Stimulated activated CD4-positive, alpha-beta T cell treated with anti-CD3 and anti-CD28 coated beads, Interleukin-4, amount 100 ng/mL, for 48 hours (primary cell): ENCODE data around the gene BSND.
"Not testable (repeated sequence)": the region's sequence is repeated elsewhere in the genome, so short reads cannot be mapped to it uniquely, and the experiment has no call there.

ENCODE experiments used
- DNase-seq, 2 donors: peaks; one replicate each; pipeline ENCODE4 v3.0.0-alpha.2; 2020; ENCODE audit warnings: low read depth in 2 of 2

Gene BSND

DNA sequence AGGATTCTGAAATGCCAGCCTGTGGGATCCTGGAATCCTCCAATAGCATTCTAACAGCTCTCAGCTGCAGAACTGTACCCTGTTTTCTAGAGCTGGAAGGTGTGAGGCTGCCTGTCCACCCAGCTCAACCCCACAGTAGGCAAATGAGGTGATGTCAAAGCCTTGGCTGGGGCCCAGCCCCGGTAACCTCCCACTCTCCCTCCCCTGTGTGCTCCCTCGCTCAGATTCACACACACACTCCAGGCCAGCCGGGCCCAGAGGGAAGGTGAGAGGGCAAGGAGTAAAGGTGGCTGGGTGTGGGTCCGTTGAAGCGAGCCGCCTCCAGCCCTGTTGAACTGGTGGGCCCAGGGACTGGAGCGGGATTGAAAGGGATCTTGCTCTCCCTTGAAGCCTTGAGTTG lies at the start of gene BSND:
TSS of gene BSND (plus strand) at position 257 of the 400 bp plus-strand sequence. CDS start 254 bp downstream, outside the sequence.
- no peak for DNase-seq

DNA sequence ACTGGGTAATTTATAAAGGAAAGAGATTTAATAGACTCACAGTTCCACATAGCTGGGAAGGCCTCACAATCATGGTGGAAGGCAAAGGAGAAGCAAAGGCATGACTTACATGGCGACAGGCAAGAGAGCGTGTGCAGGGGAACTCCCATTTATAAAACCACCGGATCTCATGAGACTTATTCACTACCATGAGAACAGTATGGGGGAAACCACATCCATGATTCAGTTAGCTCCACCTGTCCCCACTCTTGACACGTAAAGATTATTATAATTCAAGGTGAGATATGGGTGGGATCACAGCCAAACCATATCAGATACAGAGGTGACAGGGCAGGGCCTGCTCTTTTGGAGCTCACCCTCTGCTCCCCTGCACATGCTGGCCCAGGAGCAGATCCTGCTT lies 49.7 kb upstream of the BSND start:
- no peak for DNase-seq

DNA sequence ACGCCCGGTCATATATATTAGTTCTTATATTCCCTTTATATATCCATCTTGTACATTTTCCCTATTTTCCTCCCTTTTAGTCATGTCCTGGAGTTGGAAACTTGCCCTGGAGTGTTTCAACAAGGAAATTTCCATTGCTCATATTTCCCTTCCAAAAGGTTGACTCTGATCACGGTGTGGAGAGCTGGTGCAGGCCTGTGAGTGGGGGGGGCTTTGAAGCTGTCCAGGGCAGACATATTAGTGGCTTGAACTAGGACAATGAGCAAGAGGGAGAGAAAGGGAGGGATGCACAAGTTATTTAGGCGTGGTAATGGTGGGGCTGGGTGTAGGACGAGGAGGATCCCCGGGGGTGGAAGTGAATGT lies 48.7 kb upstream of the BSND start:
- no peak for DNase-seq

DNA sequence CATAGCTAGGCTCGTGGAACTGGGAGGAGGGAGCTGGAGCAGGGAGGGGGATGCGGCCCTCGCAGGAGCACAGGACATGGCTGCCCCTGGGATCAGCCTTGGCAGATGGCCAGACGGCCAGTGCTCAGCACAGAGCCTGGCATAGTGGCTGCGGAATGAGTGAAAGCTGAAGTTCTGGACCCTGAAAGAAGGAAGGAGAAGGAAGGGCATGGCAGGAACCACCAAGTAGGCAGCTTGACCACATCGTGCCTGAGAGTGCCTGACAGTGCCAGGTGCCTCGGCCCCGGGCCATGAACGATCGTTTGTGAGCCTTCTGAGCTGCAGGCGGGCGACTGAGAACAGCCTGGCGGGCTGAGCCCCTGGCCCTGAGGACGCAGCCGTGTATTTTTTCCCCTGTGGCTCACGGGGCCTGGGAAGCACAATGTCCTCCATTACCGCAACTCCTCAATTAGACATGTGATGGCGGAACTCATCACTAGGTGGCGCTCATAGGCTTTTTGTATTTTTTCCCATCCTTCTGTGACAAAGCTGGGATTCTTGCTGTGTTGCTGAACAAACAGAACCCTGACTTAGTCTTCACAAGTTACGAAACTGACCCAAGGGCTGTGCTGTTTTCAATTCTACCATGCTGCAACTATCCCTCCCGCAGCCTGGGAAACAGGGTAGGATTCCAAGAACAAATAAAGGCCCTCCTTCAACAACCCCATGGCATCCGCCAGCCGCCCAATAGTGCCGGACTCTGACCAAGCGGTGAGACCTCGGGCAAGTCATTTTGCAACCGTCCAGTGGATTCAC lies 48.2 kb upstream of the BSND start:
- DNase-seq, result peak; percentile 21 to 45

DNA sequence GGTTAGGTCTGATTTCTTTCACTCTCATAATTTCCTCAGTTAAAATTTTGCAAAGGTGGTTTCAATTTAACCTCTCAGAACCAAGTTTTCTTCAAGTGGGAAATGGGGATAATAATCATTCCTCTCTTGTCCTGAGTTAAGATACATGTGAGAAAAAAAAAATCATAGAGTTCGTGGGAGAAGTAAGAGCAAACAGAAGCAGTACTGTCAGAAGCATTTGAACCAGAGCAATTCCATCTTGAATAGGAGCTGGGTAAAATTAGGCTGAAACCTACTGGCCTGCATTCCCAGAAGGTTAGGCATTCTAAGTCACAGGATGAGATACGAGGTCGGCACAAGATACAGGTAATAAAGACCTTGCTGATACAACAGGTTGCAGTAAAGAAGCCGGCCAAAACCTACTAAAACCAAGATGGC lies 46.9 kb upstream of the BSND start:
- no peak for DNase-seq

DNA sequence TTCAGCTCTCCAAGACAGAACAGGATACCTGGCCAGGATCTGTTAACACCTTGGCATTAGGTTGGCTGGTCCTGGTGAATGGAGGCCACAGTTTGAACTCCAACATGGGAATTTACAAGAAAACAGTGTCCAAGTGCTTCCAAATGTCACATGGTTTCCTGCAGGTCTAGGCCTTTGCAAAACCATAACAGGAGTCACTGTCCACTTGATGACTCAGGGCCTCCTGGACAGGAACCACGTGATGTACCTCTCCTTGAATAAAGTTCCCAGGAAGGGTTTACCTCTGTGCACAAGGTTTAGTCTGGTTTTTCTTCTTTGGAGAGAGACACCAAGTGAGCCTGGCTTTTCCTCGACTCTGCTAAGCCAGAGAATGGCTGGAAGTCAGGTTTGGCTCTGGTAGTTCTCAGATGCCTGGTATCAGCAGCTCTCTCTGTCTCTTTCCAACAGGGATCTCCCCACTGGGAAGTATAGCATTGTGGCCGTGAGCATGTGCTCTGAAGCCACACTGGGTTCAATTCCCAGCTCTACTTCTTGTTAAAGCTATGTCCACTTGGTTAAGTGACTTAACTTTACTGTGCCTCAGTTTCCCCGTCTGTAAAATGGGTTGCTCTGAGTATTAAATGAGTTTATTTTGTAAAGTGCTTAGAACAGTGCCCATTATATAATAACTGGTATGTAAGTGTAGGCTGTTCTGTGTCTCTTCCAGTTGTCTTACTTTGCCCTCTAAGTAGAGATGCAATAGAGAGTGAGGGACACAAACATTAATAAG lies 45.6 kb upstream of the BSND start:
- no peak for DNase-seq

DNA sequence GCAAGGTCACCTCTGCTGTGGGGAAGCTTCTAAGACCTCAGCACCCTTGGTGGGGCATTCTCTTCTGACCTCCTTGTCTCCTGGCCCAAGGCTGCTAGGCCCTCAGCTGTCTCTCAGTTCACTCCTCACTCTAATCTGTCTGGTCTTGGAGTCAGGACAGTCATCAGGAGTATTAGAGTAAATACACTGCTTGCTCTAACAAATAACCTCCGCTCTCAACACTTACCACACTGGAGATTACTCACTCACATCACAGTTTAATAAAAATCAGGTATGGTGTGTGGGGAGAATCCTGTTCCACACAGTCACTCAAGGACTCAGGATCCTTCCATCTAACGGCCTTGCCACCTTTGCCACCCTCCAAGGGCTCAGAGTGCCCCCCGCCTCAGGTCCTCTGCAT lies 44.9 kb upstream of the BSND start:
- no peak for DNase-seq

DNA sequence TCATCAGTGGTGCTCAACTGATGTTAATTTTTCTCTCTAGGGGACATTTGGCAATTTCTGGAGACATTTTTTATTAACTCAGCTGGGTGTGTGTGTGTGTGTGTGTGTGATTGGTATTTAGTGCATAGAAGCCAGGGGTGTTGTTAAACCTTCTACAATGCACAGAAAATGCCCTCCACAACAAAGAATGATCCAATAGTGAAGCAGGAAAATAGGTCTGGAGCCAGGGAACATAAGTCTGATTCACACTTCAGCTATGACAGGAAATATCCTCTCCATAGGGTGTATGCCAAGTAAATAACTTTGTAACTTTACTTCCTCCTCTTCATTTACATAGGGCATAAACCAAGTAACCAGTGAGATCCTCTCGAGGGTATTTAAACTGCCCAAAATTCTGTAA lies 43.4 kb upstream of the BSND start:
- no peak for DNase-seq

DNA sequence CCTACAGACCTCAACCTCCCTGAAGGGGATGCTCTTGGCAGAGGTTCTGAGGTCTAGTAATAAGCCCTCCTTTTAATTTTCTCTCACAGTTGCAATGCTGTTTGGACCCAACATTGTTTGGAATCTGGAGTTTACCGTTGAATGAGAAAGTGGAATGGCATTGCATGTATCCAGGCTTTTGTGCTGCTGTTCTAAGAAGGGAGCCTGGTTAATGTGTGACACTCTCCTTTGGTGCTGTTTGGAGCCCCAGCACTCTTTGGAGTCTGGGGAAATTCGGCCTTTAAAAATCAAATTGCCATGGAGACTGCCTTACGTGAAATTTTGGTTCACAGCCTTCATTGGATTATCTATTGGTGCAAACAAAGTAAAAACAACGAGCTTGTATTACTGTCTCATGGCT lies 42.0 kb upstream of the BSND start:
- no peak for DNase-seq

DNA sequence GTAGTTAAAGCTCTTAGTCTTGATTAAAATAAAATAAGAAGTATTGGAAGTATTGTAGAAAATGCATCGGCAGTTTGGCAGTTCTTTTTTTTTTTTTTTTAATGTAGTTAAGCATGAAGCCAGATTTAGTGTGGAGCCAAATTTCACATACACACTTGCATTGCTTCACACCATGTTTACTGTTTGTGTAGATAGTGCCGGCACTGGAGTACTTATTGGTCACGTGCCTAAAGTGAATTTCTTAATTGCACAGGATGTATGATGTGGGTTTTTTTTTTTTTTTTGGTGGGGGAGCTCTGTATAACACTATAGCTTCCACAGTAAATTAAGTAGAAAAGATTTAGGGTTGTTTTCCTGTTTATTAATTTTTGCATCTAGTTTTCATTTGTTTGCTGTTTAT lies 39.5 kb upstream of the BSND start:
- DNase-seq, result no peak

DNA sequence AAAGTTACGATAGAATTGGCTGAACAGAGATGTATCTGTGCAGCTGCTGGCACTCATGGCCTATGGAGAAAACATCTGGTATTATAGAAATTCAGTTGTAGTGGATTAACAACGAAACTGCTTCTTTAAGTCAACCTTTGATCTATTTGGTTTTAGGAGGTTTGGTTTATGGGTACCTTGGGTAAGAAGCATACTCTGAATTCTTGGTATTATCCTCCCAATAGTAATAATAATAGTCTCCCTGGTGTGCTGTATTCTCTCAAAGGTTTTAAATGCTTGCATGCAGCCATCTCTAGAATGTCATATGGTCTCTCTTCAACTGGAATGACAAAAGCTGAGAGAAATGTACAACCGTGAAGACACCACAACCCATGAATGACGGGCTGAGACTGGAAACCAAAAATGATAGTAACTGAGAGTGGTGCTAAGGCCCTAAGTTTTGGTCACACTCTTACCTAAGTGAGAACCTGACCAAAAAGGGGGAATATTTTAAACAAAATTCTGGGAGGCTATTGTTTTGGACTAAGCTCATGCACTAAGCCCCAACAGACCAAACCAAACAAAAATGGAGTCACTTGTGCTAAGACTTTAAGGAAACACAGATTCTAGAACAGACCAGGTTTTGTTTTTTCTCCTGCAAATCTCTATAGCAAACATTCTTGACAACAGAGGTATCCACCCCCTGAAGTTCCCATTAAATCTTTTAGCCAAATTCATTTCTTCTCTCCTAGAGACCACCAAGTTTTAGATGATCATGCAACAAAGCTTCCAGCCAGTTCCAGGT lies 35.9 kb upstream of the BSND start:
- no peak for DNase-seq

DNA sequence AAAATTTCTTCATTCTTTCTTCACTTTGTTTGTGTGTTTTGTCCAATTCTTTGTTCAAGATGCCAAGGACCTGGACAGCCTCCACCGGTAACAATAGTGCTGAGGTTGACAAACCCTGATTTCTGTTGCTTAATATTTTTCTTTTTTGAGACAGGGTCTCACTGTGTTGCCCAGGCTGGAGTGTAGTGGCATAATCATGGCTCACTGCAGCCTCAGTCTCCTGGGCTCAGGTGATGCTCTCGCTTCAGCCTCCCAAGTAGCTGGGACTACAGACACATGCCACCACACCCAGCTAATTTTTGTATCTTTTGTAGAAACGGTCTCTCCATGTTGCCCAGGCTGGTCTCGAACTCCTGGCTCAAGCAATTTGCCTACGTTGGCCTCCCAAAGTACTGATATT lies 34.9 kb upstream of the BSND start:
- DNase-seq, result not testable (repeated sequence)

DNA sequence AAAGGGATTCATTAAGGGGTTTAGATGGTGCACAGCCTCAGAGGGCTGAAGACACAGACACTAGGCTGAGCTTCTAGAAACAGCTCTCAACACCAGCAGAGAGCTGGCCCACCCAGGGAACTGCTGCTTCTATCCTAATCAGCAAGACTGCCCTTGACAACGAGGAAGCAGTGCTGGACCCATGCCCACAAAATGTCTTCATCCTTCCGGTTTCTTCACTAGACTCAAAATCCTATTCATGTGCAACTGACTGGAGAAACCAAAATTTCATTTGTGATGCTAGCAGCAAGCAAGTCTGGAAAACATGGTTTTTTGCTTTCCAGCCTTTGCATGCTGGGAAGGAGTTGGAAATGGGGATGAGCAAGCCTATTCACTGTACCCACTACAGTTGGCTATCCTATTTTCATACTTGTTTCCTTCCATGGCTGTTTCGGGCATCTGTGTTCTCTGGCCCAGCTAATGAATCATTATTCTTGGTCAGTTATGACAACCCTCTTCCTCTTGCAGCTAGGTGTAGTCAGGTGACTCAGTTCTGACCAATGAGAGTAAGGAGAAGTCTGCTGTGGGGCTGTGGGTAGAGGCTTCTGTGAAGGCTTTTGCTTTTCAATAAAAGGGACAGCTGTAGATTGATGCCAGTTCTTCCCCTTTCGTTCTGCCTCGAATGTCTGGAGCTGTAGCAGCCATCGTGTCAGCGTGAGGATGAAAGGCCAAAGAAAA lies 33.0 kb upstream of the BSND start:
- DNase-seq, result no peak

DNA sequence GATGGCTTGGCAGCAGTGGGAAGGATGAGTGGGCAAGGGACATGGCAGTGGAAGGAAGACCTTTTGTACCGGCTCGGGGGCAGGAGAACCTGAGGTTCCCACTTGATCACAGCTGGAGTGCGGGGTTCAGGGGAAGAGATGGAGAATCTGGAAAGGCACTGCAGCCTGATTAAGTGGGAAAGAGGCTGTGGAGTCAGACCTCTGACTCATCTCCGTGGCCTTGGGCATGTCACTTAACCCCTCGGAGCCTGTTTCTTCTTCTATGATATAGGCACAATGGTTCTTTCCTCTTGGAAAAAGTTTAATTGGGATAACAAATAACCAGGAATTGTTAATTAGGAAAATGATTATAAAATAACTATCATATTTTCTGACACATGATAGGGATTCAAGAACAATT lies 31.4 kb upstream of the BSND start:
- no peak for DNase-seq

DNA sequence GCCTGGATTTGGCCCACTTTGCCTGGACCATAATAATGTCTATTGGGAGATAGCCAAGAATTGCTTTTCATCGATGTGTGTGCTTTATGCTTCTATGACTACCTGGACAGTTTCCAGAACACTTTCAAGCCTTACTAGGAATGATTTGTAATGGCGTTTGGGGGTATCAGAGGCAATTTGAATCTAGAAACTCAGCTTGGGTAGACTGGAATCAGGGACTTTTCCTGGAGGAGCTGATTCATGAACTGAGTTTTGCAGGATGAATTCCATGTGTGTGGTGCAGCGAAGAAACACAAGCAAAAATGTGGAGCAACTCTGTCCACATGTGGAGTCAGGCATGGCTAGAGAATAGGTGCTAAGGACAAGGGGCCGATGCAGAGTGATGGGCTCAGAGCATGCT lies 30.2 kb upstream of the BSND start:
- DNase-seq, result no peak

DNA sequence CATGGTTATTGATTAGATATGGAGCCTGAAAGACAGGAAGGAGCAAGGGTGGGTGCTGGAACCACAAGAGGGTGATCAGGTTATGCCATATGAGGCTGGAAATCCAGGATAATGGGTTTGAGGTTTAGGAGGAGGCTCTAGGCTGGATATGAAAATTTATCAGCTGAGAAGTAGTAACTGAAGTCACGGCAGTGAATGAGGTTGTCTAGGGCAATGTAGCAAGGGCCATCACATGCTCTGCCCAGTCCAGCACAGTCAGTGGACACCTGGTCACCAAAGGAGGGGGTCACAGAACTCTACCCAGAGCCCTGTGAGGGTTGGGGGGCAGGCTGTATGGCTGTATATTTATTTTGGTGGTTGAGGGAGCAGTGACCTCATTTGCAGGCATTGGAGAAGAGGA lies 28.9 kb upstream of the BSND start:
- no peak for DNase-seq

DNA sequence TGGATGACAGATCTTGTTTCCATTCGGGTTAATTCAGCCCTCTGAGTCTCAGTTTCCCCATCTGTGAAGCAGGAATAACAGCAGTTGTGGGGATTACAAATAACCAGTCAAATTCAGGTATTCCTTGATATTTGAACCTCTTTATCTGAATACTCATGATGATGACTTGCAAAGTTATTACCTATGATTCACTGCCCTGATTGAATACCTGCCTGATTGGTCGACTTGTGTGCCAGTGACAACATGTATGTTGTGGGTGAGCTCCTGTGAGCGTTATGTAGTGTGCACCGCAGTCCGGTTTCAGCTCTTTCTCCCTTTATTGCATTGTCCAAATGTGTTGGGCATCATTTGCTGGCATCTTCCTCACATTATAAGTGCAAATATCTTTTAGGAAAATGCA lies 27.8 kb upstream of the BSND start:
- no peak for DNase-seq

DNA sequence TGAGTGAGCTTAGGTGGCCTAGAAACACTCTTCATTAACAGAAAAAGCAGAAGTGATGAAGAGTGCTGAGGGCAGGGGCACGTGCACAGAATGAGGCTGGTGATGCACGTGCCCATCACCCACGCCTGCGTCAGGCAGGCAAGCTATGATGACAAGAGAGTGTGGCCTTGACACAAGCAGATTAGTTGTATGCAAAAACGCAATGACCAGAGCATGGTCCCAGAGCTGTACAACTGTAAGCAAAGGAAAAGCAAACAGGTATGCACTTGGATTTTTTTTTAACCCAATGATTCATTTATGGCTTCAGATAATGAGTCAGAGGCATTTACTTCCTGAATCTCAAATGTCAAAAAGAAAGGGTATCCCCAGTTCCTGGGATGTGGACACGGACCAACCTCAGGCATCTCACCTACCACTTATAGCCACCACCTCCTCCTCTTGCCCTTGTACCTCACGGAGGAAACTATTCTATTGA lies 27.4 kb upstream of the BSND start:
- no peak for DNase-seq

DNA sequence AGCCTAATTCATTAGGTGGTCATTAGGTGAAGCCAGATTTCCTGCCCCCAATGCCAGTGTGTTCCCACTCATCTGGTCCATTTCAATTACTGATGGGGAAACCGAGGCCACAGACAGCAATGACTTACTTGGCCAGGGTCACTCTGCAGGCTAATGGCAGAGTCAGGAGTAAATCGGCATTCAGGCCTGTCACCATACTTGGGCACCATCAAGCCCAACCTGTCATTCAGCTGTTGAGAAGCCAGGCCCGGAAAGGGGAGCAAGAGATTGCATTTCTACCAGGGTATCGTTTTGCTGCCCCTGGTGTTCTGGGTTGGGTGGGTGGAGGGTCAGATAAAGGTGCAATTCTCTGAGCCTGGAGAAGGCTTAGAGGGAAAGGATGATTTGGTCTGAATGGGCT lies 26.3 kb upstream of the BSND start:
- DNase-seq, result no peak

DNA sequence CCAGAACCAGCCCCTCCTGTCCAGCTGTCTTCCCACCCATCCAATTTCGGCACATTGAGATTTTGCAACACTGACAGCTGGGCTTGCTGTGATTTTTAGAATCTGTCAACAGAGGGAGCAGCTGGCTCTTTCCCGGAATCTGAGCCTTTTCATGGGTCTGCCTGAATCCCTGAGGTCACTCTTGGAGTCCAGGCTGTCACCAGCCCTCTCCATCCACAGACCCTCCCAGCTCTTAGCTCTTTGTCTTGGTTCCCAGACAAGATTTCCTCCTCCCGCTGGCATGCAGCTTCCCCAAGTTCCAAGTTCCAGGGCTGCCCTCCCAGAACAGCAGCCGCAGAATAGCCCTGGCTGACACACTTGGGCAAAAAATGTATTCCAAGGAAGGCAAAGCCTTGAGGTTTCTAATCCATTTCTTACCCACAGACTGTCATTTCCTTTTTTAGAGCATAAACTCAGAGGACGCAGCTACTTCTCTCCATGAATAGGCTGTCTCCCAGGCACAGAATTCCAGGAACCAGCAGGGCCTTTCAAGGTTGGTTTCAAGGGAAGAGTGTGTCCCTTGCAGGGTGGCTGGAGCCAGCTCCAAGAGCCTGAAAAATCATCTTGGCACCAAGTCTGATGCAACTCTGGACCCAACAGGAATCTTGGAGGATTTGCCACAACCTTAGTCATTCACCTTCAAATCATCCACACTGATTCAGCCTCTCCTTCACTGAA lies 25.4 kb upstream of the BSND start:
- DNase-seq, result no peak
